ENCODE data around the gene IGSF22. TPM values are rescaled to one million over a fixed set of nuclear protein-coding genes. Genes with fewer than 3 reads are reported as not detected.
"Not testable (repeated sequence)": the region's sequence is repeated elsewhere in the genome, so short reads cannot be mapped to it uniquely, and the experiment has no call there.

Gene IGSF22
- total RNA-seq, 1 donor from 2014 or later = 1.00 TPM

- DNase-seq (ENCODE audit: low spot score) = peak; percentile 74
Measured at GRCh38 chr11:18692941-18693760, 32.8 kb downstream of the IGSF22 start.

GRCh38 chr11:18691467-18692140, 34.4 kb downstream of the IGSF22 start:
- not testable (repeated sequence) for DNase-seq (ENCODE audit: low spot score)

- DNase-seq (ENCODE audit: low spot score) = no peak
Measured at GRCh38 chr11:18684267-18684666, 41.7 kb downstream of the IGSF22 start.

GRCh38 chr11:18682466-18682865, 43.5 kb downstream of the IGSF22 start:
- DNase-seq (ENCODE audit: low spot score) = no peak

GRCh38 chr11:18681949-18682348, 44.0 kb downstream of the IGSF22 start:
- not testable (repeated sequence) for DNase-seq (ENCODE audit: low spot score)

GRCh38 chr11:18677560-18677959, 48.4 kb downstream of the IGSF22 start:
- DNase-seq (ENCODE audit: low spot score) = no peak

- DNase-seq (ENCODE audit: low spot score) = no peak
Measured at GRCh38 chr11:18676803-18677202, 49.2 kb downstream of the IGSF22 start.

- DNase-seq (ENCODE audit: low spot score) = not testable (repeated sequence)
Measured at GRCh38 chr11:18672209-18672608, 53.8 kb downstream of the IGSF22 start.

- DNase-seq (ENCODE audit: low spot score) = no peak
Measured at GRCh38 chr11:18671246-18671645, 54.7 kb downstream of the IGSF22 start.

- DNase-seq (ENCODE audit: low spot score) = no peak
Measured at GRCh38 chr11:18669711-18670110, 56.3 kb downstream of the IGSF22 start.

- DNase-seq (ENCODE audit: low spot score) = no peak
Measured at GRCh38 chr11:18669219-18669596, 56.8 kb downstream of the IGSF22 start.

- no peak for DNase-seq (ENCODE audit: low spot score)
Measured at GRCh38 chr11:18668131-18668530, 57.9 kb downstream of the IGSF22 start.

GRCh38 chr11:18665353-18665872, 60.6 kb downstream of the IGSF22 start:
- not testable (repeated sequence) for DNase-seq (ENCODE audit: low spot score)

- no peak for DNase-seq (ENCODE audit: low spot score)
Measured at GRCh38 chr11:18657673-18658072, 68.3 kb downstream of the IGSF22 start.

Other genes with a start within 250 kb of the IGSF22 start
- 46.9 TPM for gene TSG101, start 199.2 kb downstream of the IGSF22 start, total RNA-seq
- gene UEVLD, start 137.5 kb downstream of the IGSF22 start, total RNA-seq = 29.0 TPM
- gene MISFA, start 126.4 kb downstream of the IGSF22 start, total RNA-seq = 3.7 TPM
- gene SPTY2D1, start 91.8 kb downstream of the IGSF22 start, total RNA-seq = 17.1 TPM
- gene TMEM86A, start 27.4 kb downstream of the IGSF22 start, total RNA-seq = 6.1 TPM
- 1.1 TPM for gene PTPN5, start 65.6 kb upstream of the IGSF22 start, total RNA-seq
- gene MRGPRX1, start 213.2 kb upstream of the IGSF22 start, total RNA-seq = not detected

All from mesenteric fat pad (tissue), 1 donor.